ENCODE measurements around the gene ANKRD55.

Gene ANKRD55

GRCh38 chr5:56056875-56057274 lies 176.3 kb downstream of the ANKRD55 start:
- DNase-seq (ENCODE audit: low read depth): no peak
- no peak overlapping the region for H3K4me3 ChIP-seq (replicated peaks; ENCODE audit: low read depth, low read length)
- TF ChIP-seq CTCF (IDR thresholded peaks at IDR 0.05; ENCODE audit: low read length, missing control alignments): no peak

- H3K4me3 ChIP-seq (replicated peaks; ENCODE audit: low read depth, low read length): no peak overlapping the region
- no peak for TF ChIP-seq CTCF (IDR thresholded peaks at IDR 0.05; ENCODE audit: low read length, missing control alignments)
- DNase-seq (ENCODE audit: low read depth): no peak
Observed at GRCh38 chr5:56055859-56056258, 177.3 kb downstream of the ANKRD55 start.

GRCh38 chr5:56055287-56055686 lies 177.8 kb downstream of the ANKRD55 start:
- DNase-seq (ENCODE audit: low read depth): no peak
- no peak overlapping the region for H3K4me3 ChIP-seq (replicated peaks; ENCODE audit: low read depth, low read length)
- TF ChIP-seq CTCF (IDR thresholded peaks at IDR 0.05; ENCODE audit: low read length, missing control alignments): no peak

GRCh38 chr5:56054666-56055065 lies 178.5 kb downstream of the ANKRD55 start:
- no peak overlapping the region for H3K4me3 ChIP-seq (replicated peaks; ENCODE audit: low read depth, low read length)
- no peak for TF ChIP-seq CTCF (IDR thresholded peaks at IDR 0.05; ENCODE audit: low read length, missing control alignments)
- peak; percentile 77 for DNase-seq (ENCODE audit: low read depth)

- H3K4me3 ChIP-seq (replicated peaks; ENCODE audit: low read depth, low read length): no peak overlapping the region
- no peak for TF ChIP-seq CTCF (IDR thresholded peaks at IDR 0.05; ENCODE audit: low read length, missing control alignments)
- no peak for DNase-seq (ENCODE audit: low read depth)
Observed at GRCh38 chr5:56053363-56053762, 179.8 kb downstream of the ANKRD55 start.

- no peak for TF ChIP-seq CTCF (IDR thresholded peaks at IDR 0.05; ENCODE audit: low read length, missing control alignments)
- DNase-seq (ENCODE audit: low read depth): no peak
- no peak overlapping the region for H3K4me3 ChIP-seq (replicated peaks; ENCODE audit: low read depth, low read length)
Observed at GRCh38 chr5:56052735-56053134, 180.4 kb downstream of the ANKRD55 start.

GRCh38 chr5:56050551-56051255 lies 182.4 kb downstream of the ANKRD55 start:
- TF ChIP-seq CTCF (IDR thresholded peaks at IDR 0.05; ENCODE audit: low read length, missing control alignments): no peak
- DNase-seq (ENCODE audit: low read depth): peak; percentile 60
- no peak overlapping the region for H3K4me3 ChIP-seq (replicated peaks; ENCODE audit: low read depth, low read length)

All from fibroblast of pulmonary artery (primary cell).